Heart left ventricle (tissue), 13 donors: Measurements from ENCODE around the gene NFIA.

Experiments
- CTCF ChIP-seq, 12 donors: fragments of 200-600 bp; sonication (generic) in 4 of 12; IDR thresholded peaks; one replicate each; pipeline versions ENCODE4 v1.5.0 to v1.8.0; 2018 to 2022; ENCODE audit warnings: antibody characterized with exemption in 12 of 12, mild to moderate bottlenecking in 5 of 12
- POLR2A ChIP-seq, 2 donors: fragments of 450-650 bp; IDR thresholded peaks; one replicate each; pipeline ENCODE4 v1.6.1; 2017; ENCODE audit warnings: antibody characterized with exemption in 2 of 2, mild to moderate bottlenecking in 2 of 2, moderate library complexity in 2 of 2
- donor health status: ischemic (EF 13 %, LVEDD 7.1; RV severe dilation, severe dysfunction).
- donor health status: DM: no; HTN: yes; CAD: no.
- donor health status: DM: no; HTN: no; CAD: no.
- donor health status: ischemic (EF 25% LVEDD 6.9; RV normal size, moderate dysfunction).
- donor health status: ischemic (EF 25% LVEDD 5.7; RV mildly dilated, moderate dysfunction).
- donor health status: ischemic (EF 35%, LVEDD 5.7; RV mildly dilated, moderate dysfunction).
- donor health status: nonischemic (EF 11% LVEDD 7.7; RV severe dilation, severe dysfunction).
- donor health status: DM: yes; HTN: yes; CAD: no.
- donor health status: PGD.
- donor health status: ischemic (EF 29% LVEDD 5.4; RV normal size, mild dysfunction).
- donor health status: nonischemic (EF 23%, LVEDD 6.1; RV moderate dilation, normal function).

DNA sequence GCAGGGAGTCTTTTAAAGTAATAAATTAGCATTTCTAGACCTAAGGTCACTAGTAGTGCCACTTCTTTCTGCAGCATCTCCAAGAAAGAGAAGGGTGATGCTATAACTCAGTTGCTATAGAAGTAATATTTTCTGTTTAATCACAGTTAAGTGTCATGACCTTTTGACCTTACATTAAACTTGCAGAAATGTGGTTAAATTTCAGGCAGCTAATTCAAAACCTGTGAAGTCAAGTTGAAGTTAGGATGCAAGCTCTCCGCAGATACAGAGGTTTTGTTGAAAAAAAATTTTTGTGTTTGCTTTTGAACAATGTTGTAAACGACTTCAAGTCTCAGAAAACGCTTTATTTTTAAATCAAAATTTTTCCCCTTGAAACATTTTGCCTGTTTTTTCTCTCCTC lies 193.9 kb downstream of the NFIA start:
- TF ChIP-seq CTCF (IDR thresholded peaks at IDR 0.05) (no peak), POLR2A (IDR thresholded peaks at IDR 0.05) (no peak)
